ENCODE measurements around the gene MRPL49. TPM values are rescaled to one million over a fixed set of nuclear protein-coding genes. Genes with fewer than 3 reads are reported as not detected.
A peak's percentile ranks its signal among the peaks of the same experiment; 100 is the strongest.

MRPL49 gene
- total RNA-seq, 4 donors from 2014 or later = 76.2 to 113 (median 91.5) TPM

DNA sequence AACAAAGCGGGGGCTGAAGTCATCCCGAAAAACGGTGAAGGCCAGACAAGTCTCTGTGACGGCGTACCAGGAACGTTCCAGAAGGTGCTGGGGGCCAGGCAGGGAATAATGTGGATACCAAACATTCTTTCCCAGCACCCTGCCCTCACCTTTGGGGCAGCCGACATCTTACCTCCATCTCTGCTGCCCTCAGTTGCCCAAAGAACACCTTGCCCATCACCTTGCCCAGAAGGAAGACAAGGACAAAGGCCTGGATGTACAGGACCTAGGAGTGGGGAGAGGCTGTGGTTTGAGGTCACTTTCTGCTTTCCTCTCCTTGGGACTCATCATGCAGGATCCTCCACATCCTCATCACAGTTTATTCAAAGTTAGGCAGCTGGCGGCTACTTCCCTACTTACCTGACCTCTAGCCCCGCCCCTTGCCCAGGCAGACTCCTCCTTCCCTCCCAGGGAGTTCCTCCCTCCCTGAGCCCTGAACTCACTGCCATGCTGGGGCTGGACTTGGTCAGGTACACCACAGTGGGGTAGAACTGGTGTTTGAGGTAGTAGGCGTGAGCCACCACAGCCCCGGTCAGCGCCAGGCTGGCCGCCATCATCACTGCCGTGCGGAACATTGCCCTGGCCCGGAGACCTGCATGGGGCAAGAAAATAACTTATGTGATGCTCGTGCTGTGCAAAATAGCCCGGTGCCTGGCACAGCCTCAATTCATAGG is 11.0 kb downstream of the MRPL49 start:
- peaks cover 26 to 39% (median 32%) of the 10 kb centered on the region in 4 donors for H3K4me1 ChIP-seq
- intact Hi-C loops (cut with DNase I) = loop anchor here (5.0 kb wide), 1 partner anchor 49 kb away; the partner anchor contains the start of gene CAPN1
- H3K36me3 ChIP-seq = peaks cover 32 to 51% (median 50%) of the 10 kb centered on the region in 4 donors
- DNase-seq (ENCODE audit: extremely low spot score) = no peak
- 39% methylated on average over 18 of the region's 18 CpGs for WGBS
- H3K4me3 ChIP-seq = peak overlapping the region; percentile 84 to 96 (median 94)
- peak overlapping the region; percentile 94 to 98 (median 98) for H3K27ac ChIP-seq (replicated peaks in 1 of 4)
- no peaks in the 10 kb centered on the region for H3K27me3 ChIP-seq
- no peaks in the 10 kb centered on the region for H3K9me3 ChIP-seq
- TF ChIP-seq CTCF (IDR thresholded peaks at IDR 0.05) = no peak
- no peak for TF ChIP-seq POLR2AphosphoS5 (IDR thresholded peaks at IDR 0.05)
- TF ChIP-seq POLR2A (IDR thresholded peaks at IDR 0.05; ENCODE audit: low read depth) = no peak
- no peak for TF ChIP-seq EP300 (IDR thresholded peaks at IDR 0.05)

GRCh38 chr11:65133724-65134123 is 11.6 kb downstream of the MRPL49 start:
- DNase-seq (ENCODE audit: extremely low spot score) = no peak
- TF ChIP-seq POLR2AphosphoS5 (IDR thresholded peaks at IDR 0.05) (no peak), CTCF (IDR thresholded peaks at IDR 0.05) (no peak), EP300 (IDR thresholded peaks at IDR 0.05) (no peak), POLR2A (IDR thresholded peaks at IDR 0.05; ENCODE audit: low read depth) (no peak)
- Histone ChIP-seq H3K36me3 (peaks cover 26 to 45% (median 44%) of the 10 kb centered on the region in 4 donors), H3K27ac (replicated peaks in 1 of 4) (peak overlapping the region; percentile 94 to 98 (median 98)), H3K9me3 (no peaks in the 10 kb centered on the region), H3K4me3 (peak overlapping the region; percentile 84 to 96 (median 94)), H3K4me1 (peaks cover 26 to 39% (median 32%) of the 10 kb centered on the region in 4 donors), H3K27me3 (no peaks in the 10 kb centered on the region)
- intact Hi-C loops (cut with DNase I) = loop anchor here (5.0 kb wide), 1 partner anchor 49 kb away; the partner anchor contains the start of gene CAPN1
- WGBS = 2% methylated on average over 18 of the region's 20 CpGs

- TF ChIP-seq POLR2A (IDR thresholded peaks at IDR 0.05; ENCODE audit: low read depth) (peak; percentile 94), EP300 (IDR thresholded peaks at IDR 0.05) (no peak), CTCF (IDR thresholded peaks at IDR 0.05) (no peak), POLR2AphosphoS5 (IDR thresholded peaks at IDR 0.05) (peak; percentile 99)
- Histone ChIP-seq H3K4me1 (peaks cover 26 to 39% (median 32%) of the 10 kb centered on the region in 4 donors), H3K27ac (replicated peaks in 1 of 4) (peak within 1 kb of the TSS; percentile 94 to 98 (median 98)), H3K4me3 (peak within 1 kb of the TSS; percentile 84 to 96 (median 94)), H3K27me3 (no peaks in the 10 kb centered on the region), H3K9me3 (no peaks in the 10 kb centered on the region), H3K36me3 (peaks cover 20 to 38% (median 37%) of the 10 kb centered on the region in 4 donors)
- intact Hi-C loops (cut with DNase I) = loop anchor here (5.0 kb wide), 1 partner anchor 48 kb away; the partner anchor contains the start of gene CAPN1
- 2% methylated on average over 20 of the region's 60 CpGs for WGBS
- peak; percentile 98 for DNase-seq (ENCODE audit: extremely low spot score)
Observed at GRCh38 chr11:65134240-65134951, 12.3 kb downstream of the MRPL49 start, which contains the start of gene SYVN1. TSS of gene SYVN1 (minus strand) at chr11:65134519. CDS start at chr11:65133601, 918 bp downstream.

DNA sequence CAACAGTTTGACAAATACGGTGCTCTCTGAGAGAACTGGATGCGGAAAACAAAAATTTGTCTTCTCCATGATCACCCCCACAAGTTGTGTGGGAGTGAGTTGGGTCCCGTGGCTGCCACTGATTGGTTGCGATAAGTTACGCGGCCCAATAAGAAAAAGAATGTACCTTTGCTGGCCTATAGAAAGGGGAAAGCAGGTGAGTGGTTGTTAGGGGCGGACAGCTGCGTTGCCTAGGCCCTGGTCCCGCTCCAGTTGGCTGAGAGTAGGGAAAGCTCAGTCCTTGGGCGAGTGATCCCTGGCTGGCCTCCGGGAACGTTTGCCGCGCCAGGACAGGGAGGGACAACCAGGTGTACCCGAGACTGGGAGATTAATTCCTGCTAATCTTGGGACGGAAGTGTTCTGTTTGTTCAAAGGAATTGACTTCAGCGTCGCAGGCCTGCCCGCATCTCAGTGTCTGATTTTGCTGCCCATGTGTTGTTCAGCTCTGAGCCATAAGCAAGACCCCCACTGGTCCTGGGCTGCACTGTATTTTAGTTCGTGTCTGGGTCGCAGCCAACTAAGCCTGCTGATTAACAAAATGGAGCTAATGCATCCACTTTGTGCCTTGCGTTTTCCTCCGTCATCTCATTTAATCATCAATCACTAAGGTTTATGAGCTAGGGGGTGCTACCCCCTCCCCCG is 13.0 kb downstream of the MRPL49 start:
- WGBS = 2% methylated on average over 24 of the region's 24 CpGs
- H3K36me3 ChIP-seq = peaks cover 13 to 31% (median 30%) of the 10 kb centered on the region in 4 donors
- H3K4me1 ChIP-seq = peaks cover 26 to 39% (median 32%) of the 10 kb centered on the region in 4 donors
- peak overlapping the region; percentile 84 to 96 (median 94) for H3K4me3 ChIP-seq
- no peak for TF ChIP-seq POLR2A (IDR thresholded peaks at IDR 0.05; ENCODE audit: low read depth)
- TF ChIP-seq POLR2AphosphoS5 (IDR thresholded peaks at IDR 0.05) = peak in 1 of 2 donors; percentile 77
- no peak for TF ChIP-seq CTCF (IDR thresholded peaks at IDR 0.05)
- TF ChIP-seq EP300 (IDR thresholded peaks at IDR 0.05) = no peak
- intact Hi-C loops (cut with DNase I) = loop anchor here (5.0 kb wide), 1 partner anchor 47 kb away; the partner anchor contains the start of gene CAPN1
- H3K27me3 ChIP-seq = no peaks in the 10 kb centered on the region
- peak overlapping the region; percentile 94 to 98 (median 98) for H3K27ac ChIP-seq (replicated peaks in 1 of 4)
- DNase-seq (ENCODE audit: extremely low spot score) = peak; percentile 96
- H3K9me3 ChIP-seq = no peaks in the 10 kb centered on the region
